ENCODE measurements around the gene P2RX3. TPM values are rescaled to one million over a fixed set of nuclear protein-coding genes. Genes with fewer than 3 reads are reported as not detected.

The P2RX3 gene
- total RNA-seq, 2 experiments from 2014 or later: not detected

GRCh38 chr11:57370941-57371340, 32.8 kb downstream of the P2RX3 start:
- intact Hi-C loops (cut with DNase I, micrococcal nuclease): no loop called here
- Histone ChIP-seq H3K4me1 (ENCODE audit: insufficient read depth, low read length) (no peaks in the 10 kb centered on the region), H3K27ac (ENCODE audit: low read depth in 1 of 2, low read length in 2 of 2) (no peak overlapping the region), H3K36me3 (ENCODE audit: insufficient read depth, low read length) (no peaks in the 10 kb centered on the region), H3K27me3 (ENCODE audit: control insufficient read depth in 1 of 2, insufficient read depth in 2 of 2, low read length in 2 of 2) (no peaks in the 10 kb centered on the region), H3K4me3 (ENCODE audit: low read length) (no peak overlapping the region), H3K9me3 (ENCODE audit: control insufficient read depth in 1 of 2, insufficient read depth in 1 of 2, low read length in 2 of 2) (no peaks in the 10 kb centered on the region)
- peaks cover 4% of the 10 kb centered on the region for H3K27me3 Mint-ChIP-seq
- H3K4me1 Mint-ChIP-seq (ENCODE audit: low read depth): no peaks in the 10 kb centered on the region
- H3K27ac Mint-ChIP-seq: no peak overlapping the region
- no peaks in the 10 kb centered on the region for H3K36me3 Mint-ChIP-seq (ENCODE audit: low read depth)
- no peak for ATAC-seq (ENCODE audit: poor library complexity)
- TF ChIP-seq CTCF (IDR thresholded peaks at IDR 0.05): no peak
- POLR2A ChIA-PET: no interaction called here
- CTCF ChIA-PET: no interaction called here
- no peak overlapping the region for H3K4me3 Mint-ChIP-seq
- H3K9me3 Mint-ChIP-seq: no peaks in the 10 kb centered on the region
- DNase-seq: no peak

GRCh38 chr11:57373146-57373545, 35.0 kb downstream of the P2RX3 start:
- intact Hi-C loops (cut with DNase I, micrococcal nuclease): no loop called here
- CTCF ChIA-PET: no interaction called here
- no peaks in the 10 kb centered on the region for H3K36me3 ChIP-seq (ENCODE audit: insufficient read depth, low read length)
- POLR2A ChIA-PET: no interaction called here
- H3K4me1 ChIP-seq (ENCODE audit: insufficient read depth, low read length): no peaks in the 10 kb centered on the region
- no peak overlapping the region for H3K4me3 Mint-ChIP-seq
- no peaks in the 10 kb centered on the region for H3K36me3 Mint-ChIP-seq (ENCODE audit: low read depth)
- no peak overlapping the region for H3K4me3 ChIP-seq (ENCODE audit: low read length)
- no peaks in the 10 kb centered on the region for H3K9me3 Mint-ChIP-seq
- ATAC-seq (ENCODE audit: poor library complexity) (no peak), DNase-seq (no peak)
- H3K9me3 ChIP-seq (ENCODE audit: control insufficient read depth in 1 of 2, insufficient read depth in 1 of 2, low read length in 2 of 2): no peaks in the 10 kb centered on the region
- H3K27ac Mint-ChIP-seq: no peak overlapping the region
- no peak for TF ChIP-seq CTCF (IDR thresholded peaks at IDR 0.05)
- peaks cover 13% of the 10 kb centered on the region for H3K27me3 Mint-ChIP-seq
- H3K27me3 ChIP-seq (ENCODE audit: control insufficient read depth in 1 of 2, insufficient read depth in 2 of 2, low read length in 2 of 2): no peaks in the 10 kb centered on the region
- H3K27ac ChIP-seq (ENCODE audit: low read depth in 1 of 2, low read length in 2 of 2): no peak overlapping the region
- no peaks in the 10 kb centered on the region for H3K4me1 Mint-ChIP-seq (ENCODE audit: low read depth)

GRCh38 chr11:57374966-57375365, 36.8 kb downstream of the P2RX3 start:
- intact Hi-C loops (cut with DNase I, micrococcal nuclease): no loop called here
- Mint-ChIP-seq H3K27me3 (peaks cover 21% of the 10 kb centered on the region), H3K4me1 (ENCODE audit: low read depth) (no peaks in the 10 kb centered on the region), H3K4me3 (no peak overlapping the region), H3K27ac (no peak overlapping the region), H3K9me3 (no peaks in the 10 kb centered on the region), H3K36me3 (ENCODE audit: low read depth) (no peaks in the 10 kb centered on the region)
- Histone ChIP-seq H3K4me1 (ENCODE audit: insufficient read depth, low read length) (no peaks in the 10 kb centered on the region), H3K4me3 (ENCODE audit: low read length) (no peak overlapping the region), H3K9me3 (ENCODE audit: control insufficient read depth in 1 of 2, insufficient read depth in 1 of 2, low read length in 2 of 2) (no peaks in the 10 kb centered on the region), H3K27ac (ENCODE audit: low read depth in 1 of 2, low read length in 2 of 2) (no peak overlapping the region), H3K36me3 (ENCODE audit: insufficient read depth, low read length) (no peaks in the 10 kb centered on the region), H3K27me3 (ENCODE audit: control insufficient read depth in 1 of 2, insufficient read depth in 2 of 2, low read length in 2 of 2) (no peaks in the 10 kb centered on the region)
- TF ChIP-seq CTCF (IDR thresholded peaks at IDR 0.05): no peak
- DNase-seq (no peak), ATAC-seq (ENCODE audit: poor library complexity) (no peak)
- POLR2A ChIA-PET: no interaction called here
- CTCF ChIA-PET: no interaction called here
